Vagina (tissue), 2 donors: Measurements from ENCODE around the gene KCNJ1. TPM values are rescaled to one million over a fixed set of nuclear protein-coding genes. Genes with fewer than 3 reads are reported as not detected.

Source experiments
- DNase-seq, 2 donors: peaks; one replicate each; pipeline ENCODE4 v3.0.0-alpha.2; 2017; ENCODE audit errors: extremely low spot score in 2 of 2
- H3K27ac ChIP-seq: fragments of 200-600 bp; sonication (generic); one replicate; pipeline ENCODE4 v1.5.1; 2019
- H3K27me3 ChIP-seq: fragments of 200-600 bp; sonication (generic); one replicate; pipeline ENCODE4 v1.5.1; 2019
- H3K36me3 ChIP-seq, 2 donors: fragments of 200-600 bp; sonication (generic); one replicate each; pipeline ENCODE4 v1.5.1; 2017 to 2019
- H3K4me1 ChIP-seq: fragments of 200-600 bp; sonication (generic); one replicate; pipeline ENCODE4 v1.5.1; 2019
- H3K4me3 ChIP-seq, 2 donors: fragments of 200-600 bp; sonication (generic); 1 replicate in 1 of 2; 2 replicates in 1 of 2; pipeline ENCODE4 v1.5.1; 2016 to 2019
- H3K9me3 ChIP-seq: fragments of 200-600 bp; sonication (generic); one replicate; pipeline ENCODE4 v1.5.1; 2019
- CTCF ChIP-seq, 3 experiments: fragments of 450-650 bp in 2 of 3; fragments of 200-600 bp in 1 of 3; sonication (generic) in 1 of 3; IDR thresholded peaks; one replicate each; pipeline ENCODE4 v1.5.1; 2017 to 2019; ENCODE audit warnings: antibody characterized with exemption in 3 of 3, mild to moderate bottlenecking in 2 of 3, moderate library complexity in 2 of 3
- POLR2A ChIP-seq, 2 donors: fragments of 450-650 bp; IDR thresholded peaks; one replicate each; pipeline ENCODE4 v1.6.1; 2017; ENCODE audit warnings: antibody characterized with exemption in 2 of 2, mild to moderate bottlenecking in 2 of 2, moderate library complexity in 2 of 2
- POLR2AphosphoS5 ChIP-seq, 2 donors: sonication (generic); formaldehyde crosslinking; IDR thresholded peaks; one replicate each; pipeline ENCODE4 v1.9.0; 2017; ENCODE audit warnings: antibody characterized with exemption in 2 of 2, mild to moderate bottlenecking in 2 of 2, low read depth in 1 of 2; ENCODE audit not compliant: insufficient read depth in 1 of 2
- intact Hi-C: fragments of 100-400 bp; cut with DNase I; formaldehyde crosslinking; loops from one replicate; pipeline ENCODE4 v1.15.1; 2023
- total RNA-seq: library from RNA; depleted of rRNA; stranded (reverse); fragments of >200 nt; gene quantifications from one replicate; pipeline ENCODE4 v1.2.3, GENCODE V29; 2016

KCNJ1 gene
- total RNA-seq, 1 donor from 2014 or later: 1.5 TPM

GRCh38 chr11:128882451-128882850 lies 15.4 kb upstream of the KCNJ1 start:
- no peaks in the 10 kb centered on the region for H3K4me1 ChIP-seq
- intact Hi-C loops: loop anchor here (10.0 kb wide), 1 partner anchor 72 kb away; no protein-coding TSS in a partner anchor
- no peak overlapping the region for H3K4me3 ChIP-seq
- H3K36me3 ChIP-seq: no peaks in the 10 kb centered on the region
- TF ChIP-seq POLR2A (IDR thresholded peaks at IDR 0.05) (no peak), POLR2AphosphoS5 (IDR thresholded peaks at IDR 0.05; ENCODE audit: insufficient read depth in 1 of 2, low read depth in 1 of 2) (no peak), CTCF (IDR thresholded peaks at IDR 0.05) (no peak)
- no peak for DNase-seq
- no peaks in the 10 kb centered on the region for H3K27me3 ChIP-seq
- H3K27ac ChIP-seq: no peak overlapping the region
- H3K9me3 ChIP-seq: no peaks in the 10 kb centered on the region

- Histone ChIP-seq H3K27me3 (no peaks in the 10 kb centered on the region), H3K4me1 (no peaks in the 10 kb centered on the region), H3K27ac (no peak overlapping the region), H3K36me3 (no peaks in the 10 kb centered on the region), H3K4me3 (no peak overlapping the region), H3K9me3 (no peaks in the 10 kb centered on the region)
- intact Hi-C loops: loop anchor here (10.0 kb wide), 1 partner anchor 74 kb away; no protein-coding TSS in a partner anchor
- TF ChIP-seq POLR2AphosphoS5 (IDR thresholded peaks at IDR 0.05; ENCODE audit: insufficient read depth in 1 of 2, low read depth in 1 of 2): no peak
- no peak for TF ChIP-seq POLR2A (IDR thresholded peaks at IDR 0.05)
- TF ChIP-seq CTCF (IDR thresholded peaks at IDR 0.05): no peak
- no peak for DNase-seq
Measured at GRCh38 chr11:128881221-128881620, 14.1 kb upstream of the KCNJ1 start.

GRCh38 chr11:128879817-128880216 lies 12.7 kb upstream of the KCNJ1 start:
- H3K9me3 ChIP-seq: no peaks in the 10 kb centered on the region
- H3K4me1 ChIP-seq: no peaks in the 10 kb centered on the region
- DNase-seq: no peak
- intact Hi-C loops: loop anchor here (10.0 kb wide), 1 partner anchor 75 kb away; no protein-coding TSS in a partner anchor
- TF ChIP-seq CTCF (IDR thresholded peaks at IDR 0.05) (no peak), POLR2AphosphoS5 (IDR thresholded peaks at IDR 0.05; ENCODE audit: insufficient read depth in 1 of 2, low read depth in 1 of 2) (no peak), POLR2A (IDR thresholded peaks at IDR 0.05) (no peak)
- H3K36me3 ChIP-seq: no peaks in the 10 kb centered on the region
- no peaks in the 10 kb centered on the region for H3K27me3 ChIP-seq
- no peak overlapping the region for H3K27ac ChIP-seq
- no peak overlapping the region for H3K4me3 ChIP-seq

GRCh38 chr11:128878455-128878854 lies 11.4 kb upstream of the KCNJ1 start:
- Histone ChIP-seq H3K36me3 (no peaks in the 10 kb centered on the region), H3K4me3 (no peak overlapping the region), H3K4me1 (no peaks in the 10 kb centered on the region), H3K9me3 (no peaks in the 10 kb centered on the region), H3K27me3 (no peaks in the 10 kb centered on the region), H3K27ac (no peak overlapping the region)
- DNase-seq: no peak
- intact Hi-C loops: no loop called here
- TF ChIP-seq POLR2A (IDR thresholded peaks at IDR 0.05): no peak
- TF ChIP-seq POLR2AphosphoS5 (IDR thresholded peaks at IDR 0.05; ENCODE audit: insufficient read depth in 1 of 2, low read depth in 1 of 2): no peak
- no peak for TF ChIP-seq CTCF (IDR thresholded peaks at IDR 0.05)

- DNase-seq: no peak
- Histone ChIP-seq H3K36me3 (no peaks in the 10 kb centered on the region), H3K27me3 (no peaks in the 10 kb centered on the region), H3K9me3 (no peaks in the 10 kb centered on the region), H3K4me1 (no peaks in the 10 kb centered on the region), H3K4me3 (no peak overlapping the region), H3K27ac (no peak overlapping the region)
- TF ChIP-seq CTCF (IDR thresholded peaks at IDR 0.05) (no peak), POLR2AphosphoS5 (IDR thresholded peaks at IDR 0.05; ENCODE audit: insufficient read depth in 1 of 2, low read depth in 1 of 2) (no peak), POLR2A (IDR thresholded peaks at IDR 0.05) (no peak)
- intact Hi-C loops: no loop called here
Measured at GRCh38 chr11:128877726-128878125, 10.6 kb upstream of the KCNJ1 start.
